Measurements from ENCODE around the gene MTHFSD.

The MTHFSD gene

DNA sequence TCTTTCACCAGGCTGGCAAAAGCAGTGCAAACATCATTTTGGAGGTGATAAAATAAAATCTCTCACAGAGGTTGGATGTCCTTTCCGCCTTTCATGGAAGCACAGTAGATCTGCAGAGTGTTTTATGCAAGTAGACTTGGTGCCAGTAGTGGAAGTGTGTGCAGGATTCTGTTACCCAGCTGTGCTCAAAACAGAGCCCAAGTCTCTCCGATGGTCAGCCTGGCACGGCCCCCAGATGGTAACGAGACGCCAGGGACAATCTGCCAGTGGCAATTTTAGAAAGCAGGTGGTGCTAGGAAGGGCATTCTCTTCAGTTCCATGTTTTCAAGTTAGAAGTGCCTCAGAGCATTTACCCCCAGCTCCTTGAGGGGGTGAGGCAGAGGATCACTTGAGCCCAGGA, 1.5 kb upstream of the MTHFSD start:
- TF ChIP-seq, protein P1, sequence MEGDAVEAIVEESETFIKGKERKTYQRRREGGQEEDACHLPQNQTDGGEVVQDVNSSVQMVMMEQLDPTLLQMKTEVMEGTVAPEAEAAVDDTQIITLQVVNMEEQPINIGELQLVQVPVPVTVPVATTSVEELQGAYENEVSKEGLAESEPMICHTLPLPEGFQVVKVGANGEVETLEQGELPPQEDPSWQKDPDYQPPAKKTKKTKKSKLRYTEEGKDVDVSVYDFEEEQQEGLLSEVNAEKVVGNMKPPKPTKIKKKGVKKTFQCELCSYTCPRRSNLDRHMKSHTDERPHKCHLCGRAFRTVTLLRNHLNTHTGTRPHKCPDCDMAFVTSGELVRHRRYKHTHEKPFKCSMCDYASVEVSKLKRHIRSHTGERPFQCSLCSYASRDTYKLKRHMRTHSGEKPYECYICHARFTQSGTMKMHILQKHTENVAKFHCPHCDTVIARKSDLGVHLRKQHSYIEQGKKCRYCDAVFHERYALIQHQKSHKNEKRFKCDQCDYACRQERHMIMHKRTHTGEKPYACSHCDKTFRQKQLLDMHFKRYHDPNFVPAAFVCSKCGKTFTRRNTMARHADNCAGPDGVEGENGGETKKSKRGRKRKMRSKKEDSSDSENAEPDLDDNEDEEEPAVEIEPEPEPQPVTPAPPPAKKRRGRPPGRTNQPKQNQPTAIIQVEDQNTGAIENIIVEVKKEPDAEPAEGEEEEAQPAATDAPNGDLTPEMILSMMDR (conservative IDR thresholded peaks at IDR 0.05; ENCODE audit: low read depth, low read length), result no peak
- no peak for DNase-seq (ENCODE audit: low read depth)
- no peak overlapping the region for H3K4me3 ChIP-seq (ENCODE audit: low read depth, low read length)

DNA sequence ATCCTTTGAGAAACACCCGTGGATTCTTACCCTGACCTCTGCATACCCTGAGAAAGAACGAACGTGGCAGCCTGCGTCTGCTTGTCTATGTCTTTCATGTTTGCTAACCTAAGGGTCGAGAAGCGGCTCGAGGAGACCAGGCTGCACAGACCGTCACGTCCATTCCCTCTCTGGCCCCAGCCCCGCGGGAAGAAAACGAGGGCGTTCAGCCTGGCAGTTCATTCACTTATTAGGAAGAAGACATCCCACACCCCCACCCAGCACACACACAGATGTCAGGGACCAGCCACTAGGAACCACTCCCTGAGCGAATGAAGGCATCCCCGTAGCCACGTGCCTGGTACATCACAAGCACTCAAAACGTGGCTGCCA, 655 bp upstream of the MTHFSD start:
- TF ChIP-seq, protein P1 (conservative IDR thresholded peaks at IDR 0.05; ENCODE audit: low read depth, low read length), result no peak
- no peak for DNase-seq (ENCODE audit: low read depth)
- peak overlapping the region; percentile 92 for H3K4me3 ChIP-seq (ENCODE audit: low read depth, low read length)

DNA sequence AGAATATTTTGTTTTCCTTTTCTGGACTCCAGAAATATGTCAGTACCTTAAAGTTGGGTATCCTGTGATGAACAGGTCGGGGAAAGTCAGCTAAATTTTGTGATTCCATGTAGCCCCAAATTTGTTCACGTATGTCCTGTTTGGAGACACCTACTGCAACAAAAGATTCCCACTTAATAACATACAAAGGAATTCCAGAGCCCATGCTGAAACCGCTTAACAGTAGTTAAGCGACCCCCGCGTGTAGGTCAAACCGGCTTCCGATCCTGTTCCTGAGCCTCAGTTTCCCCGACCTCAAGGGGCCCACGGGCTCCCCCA, 477 bp downstream of the MTHFSD start:
- H3K4me3 ChIP-seq (ENCODE audit: low read depth, low read length), result peak overlapping the region; percentile 92
- TF ChIP-seq, protein P1 (conservative IDR thresholded peaks at IDR 0.05; ENCODE audit: low read depth, low read length), result no peak
- DNase-seq (ENCODE audit: low read depth), result peak; percentile 5

DNA sequence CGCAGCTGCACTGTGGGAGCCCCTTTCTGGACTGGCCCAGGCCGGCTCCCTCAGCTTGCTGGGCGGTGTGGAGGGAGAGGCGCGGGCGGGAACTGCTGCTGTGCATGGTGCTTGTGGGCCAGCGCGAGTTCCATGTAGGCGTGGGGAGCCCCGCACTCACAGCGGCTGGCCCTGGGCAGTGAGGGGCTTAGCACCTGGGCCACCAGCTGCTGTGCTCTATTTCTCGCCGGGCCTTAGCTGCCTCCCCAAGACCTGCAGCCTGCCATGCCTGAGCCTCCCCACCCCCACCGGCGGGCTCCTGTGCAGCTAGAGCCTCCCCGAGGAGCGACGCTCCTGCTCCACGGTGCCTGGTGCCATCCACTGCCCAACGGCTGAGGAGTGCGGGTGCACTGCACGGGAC, 1.7 kb downstream of the MTHFSD start:
- TF ChIP-seq, protein P1 (conservative IDR thresholded peaks at IDR 0.05; ENCODE audit: low read depth, low read length), result no peak
- DNase-seq (ENCODE audit: low read depth), result no peak
- H3K4me3 ChIP-seq (ENCODE audit: low read depth, low read length), result no peak overlapping the region

DNA sequence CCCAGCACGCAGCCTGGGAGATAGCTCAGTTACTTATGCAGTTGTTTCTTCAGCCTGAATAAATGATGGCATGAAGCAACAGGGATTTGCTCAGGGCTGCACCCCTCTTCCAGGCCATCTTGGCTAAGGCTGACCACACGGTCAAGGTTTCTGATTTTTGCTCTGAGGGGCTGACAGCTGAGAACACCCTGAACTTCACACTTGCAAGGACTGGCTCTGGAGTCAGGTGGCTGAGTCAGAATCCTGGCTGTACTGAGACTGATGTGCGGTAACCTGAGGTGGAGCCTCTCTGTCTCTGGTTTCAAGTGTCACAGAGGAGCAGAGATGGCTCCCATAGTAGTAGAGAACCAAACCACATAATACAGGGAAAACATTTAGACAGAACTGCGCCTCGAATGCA, 4.8 kb downstream of the MTHFSD start:
- TF ChIP-seq, protein P1 (conservative IDR thresholded peaks at IDR 0.05; ENCODE audit: low read depth, low read length), result no peak
- no peak overlapping the region for H3K4me3 ChIP-seq (ENCODE audit: low read depth, low read length)
- no peak for DNase-seq (ENCODE audit: low read depth)

GRCh38 chr16:86549893-86550190, 5.2 kb downstream of the MTHFSD start:
- DNase-seq (ENCODE audit: low read depth), result no peak
- H3K4me3 ChIP-seq (ENCODE audit: low read depth, low read length), result no peak overlapping the region
- TF ChIP-seq, protein P1 (conservative IDR thresholded peaks at IDR 0.05; ENCODE audit: low read depth, low read length), result no peak

DNA sequence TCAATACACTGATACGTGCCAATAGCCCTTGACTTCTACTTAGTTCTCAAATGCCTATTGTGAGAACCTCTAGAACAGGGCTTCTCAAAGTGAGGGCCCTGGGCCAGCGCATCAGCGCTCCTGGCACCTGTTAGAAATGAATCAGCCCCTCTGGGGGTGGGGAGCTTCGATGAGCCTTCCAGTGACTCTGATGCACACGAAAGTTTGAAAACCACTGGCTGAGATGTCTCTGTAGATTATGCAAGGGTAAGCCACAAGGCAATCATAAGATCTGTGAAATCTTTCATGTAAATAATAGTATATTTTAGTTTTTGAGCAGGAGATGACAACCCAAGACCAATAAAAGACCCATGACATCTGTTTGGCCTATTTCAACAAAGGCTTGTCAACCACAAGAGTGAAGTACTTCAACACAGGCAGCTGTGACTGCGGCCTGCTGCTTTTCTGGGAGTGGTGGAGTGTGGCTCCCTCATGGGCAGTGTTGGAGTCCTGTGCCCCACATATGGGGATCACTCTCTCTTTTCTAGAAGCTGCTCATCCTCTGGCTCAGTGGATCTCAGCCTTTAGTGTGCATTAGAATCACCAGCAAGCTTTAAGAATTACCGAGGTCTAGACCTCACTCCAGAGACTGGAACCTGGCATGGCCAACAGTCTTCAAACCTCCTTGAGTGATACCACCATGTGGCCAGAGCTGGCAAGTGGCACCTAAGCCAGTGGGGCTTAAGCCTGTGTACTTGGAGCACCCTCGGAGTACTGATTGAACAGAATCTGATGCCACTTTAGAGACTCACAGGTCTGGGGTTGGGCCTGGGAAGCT, 5.8 kb downstream of the MTHFSD start:
- DNase-seq (ENCODE audit: low read depth), result no peak
- TF ChIP-seq, protein P1 (conservative IDR thresholded peaks at IDR 0.05; ENCODE audit: low read depth, low read length), result no peak
- H3K4me3 ChIP-seq (ENCODE audit: low read depth, low read length), result no peak overlapping the region

All from choroid plexus epithelial cell (primary cell).